Vagina (tissue), 2 donors: ENCODE results near the gene HCFC1. TPM values are rescaled to one million over a fixed set of nuclear protein-coding genes. Genes with fewer than 3 reads are reported as not detected.

Experiments
- DNase-seq, 2 donors: peaks; one replicate each; pipeline ENCODE4 v3.0.0-alpha.2; 2017; ENCODE audit errors: extremely low spot score in 2 of 2
- H3K27ac ChIP-seq: fragments of 200-600 bp; sonication (generic); one replicate; pipeline ENCODE4 v1.5.1; 2019
- H3K27me3 ChIP-seq: fragments of 200-600 bp; sonication (generic); one replicate; pipeline ENCODE4 v1.5.1; 2019
- H3K36me3 ChIP-seq, 2 donors: fragments of 200-600 bp; sonication (generic); one replicate each; pipeline ENCODE4 v1.5.1; 2017 to 2019
- H3K4me1 ChIP-seq: fragments of 200-600 bp; sonication (generic); one replicate; pipeline ENCODE4 v1.5.1; 2019
- H3K4me3 ChIP-seq, 2 donors: fragments of 200-600 bp; sonication (generic); 1 replicate in 1 of 2; 2 replicates in 1 of 2; pipeline ENCODE4 v1.5.1; 2016 to 2019
- H3K9me3 ChIP-seq: fragments of 200-600 bp; sonication (generic); one replicate; pipeline ENCODE4 v1.5.1; 2019
- POLR2A ChIP-seq, 2 donors: fragments of 450-650 bp; IDR thresholded peaks; one replicate each; pipeline ENCODE4 v1.6.1; 2017; ENCODE audit warnings: antibody characterized with exemption in 2 of 2, mild to moderate bottlenecking in 2 of 2, moderate library complexity in 2 of 2
- POLR2AphosphoS5 ChIP-seq, 2 donors: sonication (generic); formaldehyde crosslinking; IDR thresholded peaks; one replicate each; pipeline ENCODE4 v1.9.0; 2017; ENCODE audit warnings: antibody characterized with exemption in 2 of 2, mild to moderate bottlenecking in 2 of 2, low read depth in 1 of 2; ENCODE audit not compliant: insufficient read depth in 1 of 2
- intact Hi-C: fragments of 100-400 bp; cut with DNase I; formaldehyde crosslinking; loops from one replicate; pipeline ENCODE4 v1.15.1; 2023
- total RNA-seq: library from RNA; depleted of rRNA; stranded (reverse); fragments of >200 nt; gene quantifications from one replicate; pipeline ENCODE4 v1.2.3, GENCODE V29; 2016
- TF ChIP-seq, protein P1 (sequence below), 3 experiments: fragments of 450-650 bp in 2 of 3; fragments of 200-600 bp in 1 of 3; sonication (generic) in 1 of 3; IDR thresholded peaks; one replicate each; pipeline ENCODE4 v1.5.1; 2017 to 2019; ENCODE audit warnings: antibody characterized with exemption in 3 of 3, mild to moderate bottlenecking in 2 of 3, moderate library complexity in 2 of 3

The HCFC1 gene
- total RNA-seq, 1 donor from 2014 or later: 38.8 TPM

DNA sequence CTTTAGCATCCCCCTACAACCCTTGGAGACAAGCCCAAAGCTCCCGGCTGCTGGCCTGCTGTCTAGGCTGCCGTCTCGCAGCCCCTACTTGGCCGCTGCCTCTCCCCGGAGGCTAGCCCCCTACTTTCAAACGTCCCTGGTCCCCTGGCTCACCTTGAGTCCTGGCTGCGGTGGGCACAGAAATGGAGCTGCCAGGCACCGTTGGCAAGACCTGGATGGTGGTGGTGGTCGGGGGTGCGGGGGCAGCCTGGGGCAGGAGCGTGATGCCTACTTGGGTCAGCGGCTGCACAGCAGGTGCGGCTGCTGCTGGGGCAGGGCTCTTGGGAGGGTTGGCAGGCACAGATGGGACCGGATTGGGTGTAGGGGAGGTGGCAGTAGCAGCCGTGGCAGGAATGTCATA lies 12.0 kb downstream of the HCFC1 start:
- H3K4me1 ChIP-seq: no peaks in the 10 kb centered on the region
- TF ChIP-seq, protein P1, sequence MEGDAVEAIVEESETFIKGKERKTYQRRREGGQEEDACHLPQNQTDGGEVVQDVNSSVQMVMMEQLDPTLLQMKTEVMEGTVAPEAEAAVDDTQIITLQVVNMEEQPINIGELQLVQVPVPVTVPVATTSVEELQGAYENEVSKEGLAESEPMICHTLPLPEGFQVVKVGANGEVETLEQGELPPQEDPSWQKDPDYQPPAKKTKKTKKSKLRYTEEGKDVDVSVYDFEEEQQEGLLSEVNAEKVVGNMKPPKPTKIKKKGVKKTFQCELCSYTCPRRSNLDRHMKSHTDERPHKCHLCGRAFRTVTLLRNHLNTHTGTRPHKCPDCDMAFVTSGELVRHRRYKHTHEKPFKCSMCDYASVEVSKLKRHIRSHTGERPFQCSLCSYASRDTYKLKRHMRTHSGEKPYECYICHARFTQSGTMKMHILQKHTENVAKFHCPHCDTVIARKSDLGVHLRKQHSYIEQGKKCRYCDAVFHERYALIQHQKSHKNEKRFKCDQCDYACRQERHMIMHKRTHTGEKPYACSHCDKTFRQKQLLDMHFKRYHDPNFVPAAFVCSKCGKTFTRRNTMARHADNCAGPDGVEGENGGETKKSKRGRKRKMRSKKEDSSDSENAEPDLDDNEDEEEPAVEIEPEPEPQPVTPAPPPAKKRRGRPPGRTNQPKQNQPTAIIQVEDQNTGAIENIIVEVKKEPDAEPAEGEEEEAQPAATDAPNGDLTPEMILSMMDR (IDR thresholded peaks at IDR 0.05): no peak
- TF ChIP-seq POLR2A (IDR thresholded peaks at IDR 0.05) (no peak), POLR2AphosphoS5 (IDR thresholded peaks at IDR 0.05; ENCODE audit: insufficient read depth in 1 of 2, low read depth in 1 of 2) (no peak)
- peaks cover 0 to 87% of the 10 kb centered on the region in 2 donors for H3K36me3 ChIP-seq
- H3K27me3 ChIP-seq: no peaks in the 10 kb centered on the region
- no peak overlapping the region for H3K27ac ChIP-seq
- H3K9me3 ChIP-seq: no peaks in the 10 kb centered on the region
- intact Hi-C loops: no loop called here
- no peak overlapping the region for H3K4me3 ChIP-seq
- DNase-seq: no peak

DNA sequence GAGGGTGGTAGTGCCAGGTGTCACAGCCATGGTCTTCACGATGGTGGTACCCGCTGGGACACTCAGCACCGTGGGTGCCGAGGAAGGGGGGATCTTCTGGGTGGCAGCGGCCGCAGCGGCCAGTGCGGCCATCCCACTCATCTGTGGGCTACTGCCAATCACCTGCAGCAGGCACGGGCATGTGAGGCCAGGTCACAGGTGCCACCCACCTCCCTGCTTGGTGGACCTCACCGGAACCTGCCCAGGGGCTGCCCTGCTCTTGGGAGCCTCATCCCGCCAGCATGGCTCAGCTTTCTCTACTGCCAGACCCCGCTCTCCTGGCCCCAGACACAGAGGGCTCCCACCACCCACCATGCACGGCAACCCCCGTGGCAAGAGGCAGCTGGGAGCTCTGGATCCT lies 13.0 kb downstream of the HCFC1 start:
- intact Hi-C loops: no loop called here
- TF ChIP-seq POLR2A (IDR thresholded peaks at IDR 0.05): no peak
- TF ChIP-seq POLR2AphosphoS5 (IDR thresholded peaks at IDR 0.05; ENCODE audit: insufficient read depth in 1 of 2, low read depth in 1 of 2): no peak
- TF ChIP-seq, protein P1 (IDR thresholded peaks at IDR 0.05): no peak
- H3K36me3 ChIP-seq: peaks cover 0 to 91% of the 10 kb centered on the region in 2 donors
- no peak for DNase-seq
- no peak overlapping the region for H3K4me3 ChIP-seq
- H3K27ac ChIP-seq: no peak overlapping the region
- H3K4me1 ChIP-seq: no peaks in the 10 kb centered on the region
- H3K27me3 ChIP-seq: no peaks in the 10 kb centered on the region
- no peaks in the 10 kb centered on the region for H3K9me3 ChIP-seq

DNA sequence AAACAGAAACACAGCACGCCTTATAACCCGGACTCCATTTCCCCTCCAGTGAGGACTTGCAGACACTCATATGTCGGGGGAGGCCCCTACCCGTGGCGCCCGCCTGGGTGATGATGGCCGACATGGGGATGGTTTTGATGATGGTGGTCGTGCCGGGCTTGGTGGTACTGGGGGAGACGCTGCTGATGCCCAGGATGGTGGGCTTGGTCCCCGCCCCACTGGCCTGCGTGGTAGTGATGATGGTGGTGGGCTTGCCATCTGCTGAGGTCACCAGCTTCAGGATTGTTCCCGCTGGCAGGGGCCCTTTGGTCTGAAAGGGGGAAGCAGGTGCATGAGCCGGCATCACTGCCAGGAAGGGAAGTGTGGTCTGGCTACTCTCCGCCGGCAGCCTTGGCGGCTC lies 14.4 kb downstream of the HCFC1 start:
- Histone ChIP-seq H3K9me3 (no peaks in the 10 kb centered on the region), H3K36me3 (peaks cover 0 to 82% of the 10 kb centered on the region in 2 donors), H3K27ac (no peak overlapping the region), H3K4me3 (no peak overlapping the region), H3K27me3 (no peaks in the 10 kb centered on the region), H3K4me1 (no peaks in the 10 kb centered on the region)
- no peak for DNase-seq
- intact Hi-C loops: no loop called here
- TF ChIP-seq POLR2AphosphoS5 (IDR thresholded peaks at IDR 0.05; ENCODE audit: insufficient read depth in 1 of 2, low read depth in 1 of 2): no peak
- no peak for TF ChIP-seq POLR2A (IDR thresholded peaks at IDR 0.05)
- TF ChIP-seq, protein P1 (IDR thresholded peaks at IDR 0.05): no peak

DNA sequence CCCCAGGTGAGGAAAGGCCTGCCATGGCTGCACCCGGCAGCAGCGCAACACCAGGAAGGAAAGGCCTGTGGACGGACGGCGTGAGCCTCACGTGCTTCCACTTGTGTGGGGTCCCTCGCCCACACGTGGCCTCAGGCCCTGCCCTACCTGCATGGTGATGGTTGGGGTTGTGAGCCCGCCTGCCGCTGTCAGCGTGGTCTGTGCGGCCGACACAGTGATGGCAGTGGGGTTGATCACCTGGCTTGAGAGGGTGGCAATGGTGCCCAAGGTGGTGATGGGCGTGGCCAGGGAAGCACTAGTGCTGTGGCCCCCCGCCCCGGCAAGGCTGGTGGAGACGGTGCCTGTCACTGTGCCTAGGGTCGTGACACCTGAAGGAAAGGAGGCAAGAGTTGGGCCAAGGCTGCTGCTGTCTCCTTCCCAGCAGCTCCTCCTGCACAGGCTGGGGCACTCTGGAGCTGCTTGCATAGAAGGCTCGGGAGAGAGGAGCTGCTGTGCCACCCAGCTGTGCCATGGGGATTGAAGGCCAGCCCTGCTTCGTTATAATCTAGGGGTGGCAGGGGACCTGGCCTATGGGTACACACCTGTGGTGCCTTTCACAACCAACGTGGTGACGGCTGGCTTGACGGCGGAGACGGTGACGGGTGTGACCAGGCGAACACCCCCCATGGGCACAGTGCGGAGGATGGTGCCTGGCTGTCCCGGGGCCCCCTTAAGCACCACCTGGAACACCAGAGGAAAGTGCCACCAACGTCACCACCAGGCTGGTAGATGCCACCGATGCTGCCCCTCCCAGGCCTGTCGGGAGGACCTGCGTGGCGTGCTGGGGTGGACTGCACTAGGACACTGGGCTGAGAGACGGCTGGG lies 15.3 kb downstream of the HCFC1 start:
- intact Hi-C loops: no loop called here
- no peak for DNase-seq
- Histone ChIP-seq H3K27me3 (no peaks in the 10 kb centered on the region), H3K4me1 (no peaks in the 10 kb centered on the region), H3K36me3 (peaks cover 0 to 82% of the 10 kb centered on the region in 2 donors), H3K4me3 (no peak overlapping the region), H3K27ac (no peak overlapping the region), H3K9me3 (no peaks in the 10 kb centered on the region)
- TF ChIP-seq, protein P1 (IDR thresholded peaks at IDR 0.05): no peak
- TF ChIP-seq POLR2AphosphoS5 (IDR thresholded peaks at IDR 0.05; ENCODE audit: insufficient read depth in 1 of 2, low read depth in 1 of 2): no peak
- TF ChIP-seq POLR2A (IDR thresholded peaks at IDR 0.05): no peak

DNA sequence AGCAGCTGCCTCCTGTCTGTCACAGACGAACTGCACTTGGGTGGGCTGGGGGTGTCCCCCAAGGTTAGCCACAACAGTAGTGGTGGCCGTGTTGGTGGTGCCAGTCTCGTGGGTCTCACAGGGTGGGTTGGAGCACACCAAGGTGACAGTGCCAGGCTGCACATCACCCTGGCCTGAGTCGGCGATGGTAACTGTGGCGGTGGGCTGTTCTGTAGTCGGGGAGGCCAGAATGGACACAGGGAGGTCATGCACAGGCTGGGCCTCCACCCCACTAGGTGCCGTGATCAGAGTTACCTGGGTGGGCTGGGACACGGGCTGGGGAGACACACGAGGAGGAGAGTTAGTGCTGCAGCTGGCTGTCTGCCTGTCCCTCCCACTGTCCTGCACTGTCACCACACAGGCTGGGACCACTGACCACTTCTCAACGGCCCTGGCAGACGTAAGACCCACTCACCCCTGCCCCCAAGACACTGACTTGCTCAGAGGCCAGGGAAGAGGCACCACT lies 16.3 kb downstream of the HCFC1 start:
- no peaks in the 10 kb centered on the region for H3K4me1 ChIP-seq

More for the DNA sequence above, 16.3 kb downstream of the HCFC1 start:
- Histone ChIP-seq H3K36me3 (peaks cover 0 to 82% of the 10 kb centered on the region in 2 donors), H3K27me3 (no peaks in the 10 kb centered on the region), H3K27ac (no peak overlapping the region), H3K9me3 (no peaks in the 10 kb centered on the region), H3K4me3 (no peak overlapping the region)
- no peak for DNase-seq
- intact Hi-C loops: no loop called here
- TF ChIP-seq POLR2AphosphoS5 (IDR thresholded peaks at IDR 0.05; ENCODE audit: insufficient read depth in 1 of 2, low read depth in 1 of 2) (no peak), POLR2A (IDR thresholded peaks at IDR 0.05) (no peak)
- TF ChIP-seq, protein P1 (IDR thresholded peaks at IDR 0.05): no peak
